Measurements from ENCODE around the gene FIBP. TPM values are rescaled to one million over a fixed set of nuclear protein-coding genes. Genes with fewer than 3 reads are reported as not detected.
A peak's percentile ranks its signal among the peaks of the same experiment; 100 is the strongest.
"Not testable (repeated sequence)": the region's sequence is repeated elsewhere in the genome, so short reads cannot be mapped to it uniquely, and the experiment has no call there.

The FIBP gene
- total and polyA plus RNA-seq, 12 donors: 57.9 to 183 (median 72.4) TPM

- DNase-seq: peak in 1 of 7 donors; percentile 25
- peak overlapping the region in 1 of 4 donors; percentile 62 for H3K4me3 ChIP-seq
- H3K27ac ChIP-seq: peak overlapping the region; percentile 26 to 99 (median 96)
- TF ChIP-seq, protein P1, sequence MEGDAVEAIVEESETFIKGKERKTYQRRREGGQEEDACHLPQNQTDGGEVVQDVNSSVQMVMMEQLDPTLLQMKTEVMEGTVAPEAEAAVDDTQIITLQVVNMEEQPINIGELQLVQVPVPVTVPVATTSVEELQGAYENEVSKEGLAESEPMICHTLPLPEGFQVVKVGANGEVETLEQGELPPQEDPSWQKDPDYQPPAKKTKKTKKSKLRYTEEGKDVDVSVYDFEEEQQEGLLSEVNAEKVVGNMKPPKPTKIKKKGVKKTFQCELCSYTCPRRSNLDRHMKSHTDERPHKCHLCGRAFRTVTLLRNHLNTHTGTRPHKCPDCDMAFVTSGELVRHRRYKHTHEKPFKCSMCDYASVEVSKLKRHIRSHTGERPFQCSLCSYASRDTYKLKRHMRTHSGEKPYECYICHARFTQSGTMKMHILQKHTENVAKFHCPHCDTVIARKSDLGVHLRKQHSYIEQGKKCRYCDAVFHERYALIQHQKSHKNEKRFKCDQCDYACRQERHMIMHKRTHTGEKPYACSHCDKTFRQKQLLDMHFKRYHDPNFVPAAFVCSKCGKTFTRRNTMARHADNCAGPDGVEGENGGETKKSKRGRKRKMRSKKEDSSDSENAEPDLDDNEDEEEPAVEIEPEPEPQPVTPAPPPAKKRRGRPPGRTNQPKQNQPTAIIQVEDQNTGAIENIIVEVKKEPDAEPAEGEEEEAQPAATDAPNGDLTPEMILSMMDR (IDR thresholded peaks at IDR 0.05): no peak
- TF ChIP-seq POLR2A (IDR thresholded peaks at IDR 0.05): no peak
- H3K27me3 ChIP-seq: no peaks in the 10 kb centered on the region
- no peaks in the 10 kb centered on the region for H3K9me3 ChIP-seq (replicated peaks in 1 of 3)
- intact Hi-C loops (cut with DNase I): no loop called here
- no peaks in the 10 kb centered on the region for H3K36me3 ChIP-seq (replicated peaks in 1 of 2)
- WGBS, 4 donors: 75 to 78% (median 78%) methylated on average over 9 to 10 of the region's 10 CpGs
- H3K4me1 ChIP-seq (replicated peaks in 1 of 2): peaks cover 44 to 49% of the 10 kb centered on the region in 2 donors
Observed at GRCh38 chr11:65892661-65893317, 4.5 kb upstream of the FIBP start.

DNA sequence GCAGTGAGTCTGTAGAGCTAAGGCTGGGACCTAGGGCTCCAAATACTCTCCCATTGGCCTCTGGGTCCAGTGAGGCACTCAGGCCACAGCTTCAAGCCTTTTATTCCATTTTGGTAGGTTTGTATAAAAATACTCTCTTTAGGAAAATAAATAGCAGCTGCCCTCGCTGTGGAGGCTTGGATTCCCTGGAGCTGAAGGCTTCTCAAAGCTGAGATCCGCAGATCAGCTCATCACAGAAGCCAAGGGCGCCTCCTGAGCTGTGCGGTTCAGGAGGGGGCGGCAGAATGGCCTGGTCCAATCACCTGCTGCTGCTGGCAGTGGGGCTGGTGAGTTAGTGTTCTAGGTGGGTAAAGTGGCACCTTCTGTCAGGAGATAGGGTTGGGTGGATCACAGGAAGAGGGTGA, 3.9 kb upstream of the FIBP start:
- WGBS, 4 donors: 32 to 41% (median 37%) methylated on average over 4 to 5 of the region's 5 CpGs
- H3K9me3 ChIP-seq (replicated peaks in 1 of 3); H3K36me3 ChIP-seq (replicated peaks in 1 of 2); H3K27me3 ChIP-seq; intact Hi-C loops (cut with DNase I): not testable (repeated sequence)
- peaks cover 50 to 52% of the 10 kb centered on the region in 2 donors for H3K4me1 ChIP-seq (replicated peaks in 1 of 2)
- H3K4me3 ChIP-seq: peak overlapping the region in 2 of 4 donors; percentile 53 to 62
- peak overlapping the region; percentile 26 to 99 (median 96) for H3K27ac ChIP-seq
- peak in 1 of 7 donors; percentile 51 for DNase-seq

DNA sequence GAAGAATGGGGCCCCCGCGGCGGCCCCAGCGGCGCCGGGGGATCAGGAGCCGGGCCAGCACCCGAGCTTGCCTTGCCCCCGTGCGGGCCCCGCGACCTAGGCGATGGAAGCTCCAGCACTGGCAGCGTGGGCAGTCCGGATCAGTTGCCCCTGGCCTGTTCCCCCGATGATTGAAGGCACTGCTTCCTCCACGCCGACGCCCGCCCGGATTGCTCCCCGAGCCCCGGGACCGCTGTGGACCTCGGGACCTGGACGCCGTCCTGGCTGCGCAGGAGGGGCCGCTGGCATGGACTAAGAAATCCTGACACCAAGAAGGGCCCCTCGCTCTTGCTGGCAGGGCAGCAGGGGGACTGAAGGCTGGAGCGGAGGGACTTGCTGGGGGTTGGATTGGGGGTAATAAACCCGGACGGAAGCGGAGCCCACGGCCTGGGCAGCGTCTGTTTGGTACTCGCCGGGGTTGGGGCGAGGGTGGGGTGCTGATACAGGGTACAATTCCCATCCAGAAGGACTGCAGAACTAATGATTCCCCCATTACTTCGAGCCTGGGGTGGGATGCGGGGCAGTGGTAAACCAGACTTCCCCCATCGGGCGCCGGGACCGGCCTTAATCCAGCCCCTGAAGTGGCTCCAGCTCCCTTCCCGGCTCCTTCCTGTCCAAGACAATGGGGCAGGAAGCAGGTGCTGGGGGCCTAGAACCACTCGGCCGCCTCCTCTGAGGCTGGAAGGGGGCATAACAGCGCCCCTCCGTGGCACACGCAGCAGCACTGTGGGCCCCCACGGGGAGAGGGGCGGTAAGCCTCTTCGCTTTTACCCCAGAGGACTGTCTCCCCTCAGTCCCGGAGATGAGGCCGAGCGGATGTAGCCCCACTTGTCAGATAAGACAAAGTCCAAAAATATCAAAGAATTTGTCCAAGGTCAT, 3.2 kb upstream of the FIBP start:
- H3K4me1 ChIP-seq (replicated peaks in 1 of 2): peaks cover 50 to 52% of the 10 kb centered on the region in 2 donors
- peak in 5 of 7 donors; percentile 45 to 67 (median 51) for DNase-seq
- peak; percentile 17 to 74 for TF ChIP-seq POLR2A (IDR thresholded peaks at IDR 0.05)
- TF ChIP-seq, protein P1 (IDR thresholded peaks at IDR 0.05): peak in 2 of 6 experiments; percentile 18 to 28
- no peaks in the 10 kb centered on the region for H3K9me3 ChIP-seq (replicated peaks in 1 of 3)
- H3K36me3 ChIP-seq (replicated peaks in 1 of 2): peaks cover 0 to 6% of the 10 kb centered on the region in 2 donors
- no peaks in the 10 kb centered on the region for H3K27me3 ChIP-seq
- H3K4me3 ChIP-seq: peak overlapping the region; percentile 10 to 62 (median 44)
- peak overlapping the region; percentile 26 to 99 (median 96) for H3K27ac ChIP-seq
- intact Hi-C loops (cut with DNase I): no loop called here
- WGBS, 4 donors: 0 to 3% (median 2%) methylated on average over 5 to 57 of the region's 57 CpGs

- 0 to 8% (median 0%) methylated on average over 2 to 94 of the region's 94 CpGs for WGBS, 4 donors
- intact Hi-C loops (cut with DNase I): no loop called here
- Histone ChIP-seq H3K4me3 (peak within 1 kb of the TSS; percentile 36 to 62 (median 50)), H3K27ac (peak within 1 kb of the TSS; percentile 26 to 99 (median 96)), H3K27me3 (no peaks in the 10 kb centered on the region), H3K4me1 (replicated peaks in 1 of 2) (peaks cover 50 to 52% of the 10 kb centered on the region in 2 donors), H3K36me3 (replicated peaks in 1 of 2) (peaks cover 0 to 13% of the 10 kb centered on the region in 2 donors), H3K9me3 (replicated peaks in 1 of 3) (no peaks in the 10 kb centered on the region)
- TF ChIP-seq POLR2A (IDR thresholded peaks at IDR 0.05): peak; percentile 97 to 99
- TF ChIP-seq, protein P1 (IDR thresholded peaks at IDR 0.05): peak in 2 of 6 experiments; percentile 15 to 24
- peak; percentile 98 to 100 (median 99) for DNase-seq
Observed at GRCh38 chr11:65890324-65891218, 2.3 kb upstream of the FIBP start, which contains the start of gene CCDC85B. CCDC85B (plus strand) TSS chr11:65890673; CDS start chr11:65890784, 111 bp downstream.
